NCI-H1105 treated with DMSO at 0.1 percent for 48 hours (cell line): ENCODE measurements around the gene SIGLEC8.

Experiments
- DNase-seq: peaks from one replicate; lab custom pipeline; 2025; lab: John Stamatoyannopoulos, UW

SIGLEC8 gene

DNA sequence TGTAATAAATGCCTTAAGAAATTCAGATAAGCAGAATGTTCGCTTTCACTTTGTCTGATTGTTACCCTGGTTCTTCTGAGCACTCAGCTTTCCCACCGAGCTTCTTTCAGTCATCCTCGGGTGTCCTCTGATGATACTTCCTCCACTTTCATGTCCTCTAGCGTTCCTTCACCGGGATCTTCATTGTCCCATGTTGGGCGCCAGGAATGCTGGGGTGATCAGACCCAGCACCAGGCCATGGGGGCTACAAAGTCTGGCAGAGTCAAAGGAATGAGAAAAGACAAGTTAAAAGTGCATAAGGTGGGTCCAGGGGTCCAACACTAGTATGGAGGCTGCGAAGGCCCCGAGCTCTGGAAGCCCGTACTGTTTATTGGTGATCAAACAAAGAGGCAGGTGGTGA, 56.1 kb downstream of the SIGLEC8 start:
- no peak for DNase-seq
